Measurements from ENCODE around the gene TOR1B. TPM values are rescaled to one million over a fixed set of nuclear protein-coding genes. Genes with fewer than 3 reads are reported as not detected.
A peak's percentile ranks its signal among the peaks of the same experiment; 100 is the strongest.
"Not testable (repeated sequence)": the region's sequence is repeated elsewhere in the genome, so short reads cannot be mapped to it uniquely, and the experiment has no call there.

TOR1B gene
- 10 to 100 TPM; 18.9 to 24.9 (median 20.9) TPM for polyA plus RNA-seq (ENCODE audit: insufficient read length in 4 of 4)

GRCh38 chr9:129802833-129803675 lies at the start of gene TOR1B:
TSS of gene TOR1B (plus strand) at chr9:129803184. CDS start at chr9:129803213, 29 bp downstream.
- peak; percentile 79 to 94 (median 85) for DNase-seq (ENCODE audit: low read depth in 4 of 4, low spot score in 2 of 4)

- DNase-seq (ENCODE audit: low read depth in 4 of 4, low spot score in 2 of 4) = no peak
Observed at GRCh38 chr9:129755151-129755550, 47.8 kb upstream of the TOR1B start.

- no peak for DNase-seq (ENCODE audit: low read depth in 4 of 4, low spot score in 2 of 4)
Observed at GRCh38 chr9:129756191-129756590, 46.8 kb upstream of the TOR1B start.

- no peak for DNase-seq (ENCODE audit: low read depth in 4 of 4, low spot score in 2 of 4)
Observed at GRCh38 chr9:129757045-129757444, 45.9 kb upstream of the TOR1B start.

- DNase-seq (ENCODE audit: low read depth in 4 of 4, low spot score in 2 of 4) = no peak
Observed at GRCh38 chr9:129759319-129759718, 43.7 kb upstream of the TOR1B start.

- DNase-seq (ENCODE audit: low read depth in 4 of 4, low spot score in 2 of 4) = no peak
Observed at GRCh38 chr9:129759804-129760502, 43.0 kb upstream of the TOR1B start.

GRCh38 chr9:129760784-129761183 lies 42.2 kb upstream of the TOR1B start:
- not testable (repeated sequence) for DNase-seq (ENCODE audit: low read depth in 4 of 4, low spot score in 2 of 4)

- no peak for DNase-seq (ENCODE audit: low read depth in 4 of 4, low spot score in 2 of 4)
Observed at GRCh38 chr9:129761293-129761900, 41.6 kb upstream of the TOR1B start.

- DNase-seq (ENCODE audit: low read depth in 4 of 4, low spot score in 2 of 4) = no peak
Observed at GRCh38 chr9:129761901-129762369, 41.0 kb upstream of the TOR1B start.

- not testable (repeated sequence) for DNase-seq (ENCODE audit: low read depth in 4 of 4, low spot score in 2 of 4)
Observed at GRCh38 chr9:129762370-129762984, 40.5 kb upstream of the TOR1B start.

- DNase-seq (ENCODE audit: low read depth in 4 of 4, low spot score in 2 of 4) = no peak
Observed at GRCh38 chr9:129762985-129763926, 39.7 kb upstream of the TOR1B start.

GRCh38 chr9:129765764-129766317 lies 37.1 kb upstream of the TOR1B start:
- no peak for DNase-seq (ENCODE audit: low read depth in 4 of 4, low spot score in 2 of 4)

GRCh38 chr9:129768486-129768885 lies 34.5 kb upstream of the TOR1B start:
- DNase-seq (ENCODE audit: low read depth in 4 of 4, low spot score in 2 of 4) = no peak

GRCh38 chr9:129769669-129770068 lies 33.3 kb upstream of the TOR1B start:
- DNase-seq (ENCODE audit: low read depth in 4 of 4, low spot score in 2 of 4) = no peak

- no peak for DNase-seq (ENCODE audit: low read depth in 4 of 4, low spot score in 2 of 4)
Observed at GRCh38 chr9:129770741-129771140, 32.2 kb upstream of the TOR1B start.

- DNase-seq (ENCODE audit: low read depth in 4 of 4, low spot score in 2 of 4) = no peak
Observed at GRCh38 chr9:129773262-129774048, 29.5 kb upstream of the TOR1B start.

- no peak for DNase-seq (ENCODE audit: low read depth in 4 of 4, low spot score in 2 of 4)
Observed at GRCh38 chr9:129774791-129775447, 28.1 kb upstream of the TOR1B start.

- DNase-seq (ENCODE audit: low read depth in 4 of 4, low spot score in 2 of 4) = no peak
Observed at GRCh38 chr9:129775448-129775798, 27.6 kb upstream of the TOR1B start.

All from left renal cortex interstitium (tissue), 4 donors.